GM12872 (cell line): ENCODE results near the gene WDFY3.

Source experiments
- CTCF ChIP-seq: IDR thresholded peaks from 3 replicates; pipeline ENCODE4 v1.5.1; 2011; ENCODE audit warnings: low read depth, mild to moderate bottlenecking, low read length, moderate library complexity; ENCODE audit not compliant: insufficient read depth

The WDFY3 gene

GRCh38 chr4:84734037-84734436 lies 232.5 kb downstream of the WDFY3 start:
- no peak for TF ChIP-seq CTCF

- TF ChIP-seq CTCF: no peak
Measured at GRCh38 chr4:84733343-84734033, 233.0 kb downstream of the WDFY3 start.

- no peak for TF ChIP-seq CTCF
Measured at GRCh38 chr4:84730375-84730774, 236.1 kb downstream of the WDFY3 start.

- TF ChIP-seq CTCF: no peak
Measured at GRCh38 chr4:84727491-84727890, 239.0 kb downstream of the WDFY3 start.

- TF ChIP-seq CTCF: no peak
Measured at GRCh38 chr4:84726356-84726755, 240.1 kb downstream of the WDFY3 start.

- no peak for TF ChIP-seq CTCF
Measured at GRCh38 chr4:84722720-84723119, 243.8 kb downstream of the WDFY3 start.

GRCh38 chr4:84719115-84719514 lies 247.4 kb downstream of the WDFY3 start:
- TF ChIP-seq CTCF: no peak
